Cardiac atrium fibroblast (primary cell): ENCODE measurements around the gene PPP1R14C. TPM values are rescaled to one million over a fixed set of nuclear protein-coding genes. Genes with fewer than 3 reads are reported as not detected.

Experiments used
- total RNA-seq: library from RNA; depleted of rRNA; stranded (reverse); fragments of >200 nt; gene quantifications from 2 replicates; pipeline ENCODE4 v1.2.3, GENCODE V29; 2015

PPP1R14C gene, protein sequence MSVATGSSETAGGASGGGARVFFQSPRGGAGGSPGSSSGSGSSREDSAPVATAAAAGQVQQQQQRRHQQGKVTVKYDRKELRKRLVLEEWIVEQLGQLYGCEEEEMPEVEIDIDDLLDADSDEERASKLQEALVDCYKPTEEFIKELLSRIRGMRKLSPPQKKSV
- 2.2 and 7.8 TPM in 2 replicates for total RNA-seq

DNA sequence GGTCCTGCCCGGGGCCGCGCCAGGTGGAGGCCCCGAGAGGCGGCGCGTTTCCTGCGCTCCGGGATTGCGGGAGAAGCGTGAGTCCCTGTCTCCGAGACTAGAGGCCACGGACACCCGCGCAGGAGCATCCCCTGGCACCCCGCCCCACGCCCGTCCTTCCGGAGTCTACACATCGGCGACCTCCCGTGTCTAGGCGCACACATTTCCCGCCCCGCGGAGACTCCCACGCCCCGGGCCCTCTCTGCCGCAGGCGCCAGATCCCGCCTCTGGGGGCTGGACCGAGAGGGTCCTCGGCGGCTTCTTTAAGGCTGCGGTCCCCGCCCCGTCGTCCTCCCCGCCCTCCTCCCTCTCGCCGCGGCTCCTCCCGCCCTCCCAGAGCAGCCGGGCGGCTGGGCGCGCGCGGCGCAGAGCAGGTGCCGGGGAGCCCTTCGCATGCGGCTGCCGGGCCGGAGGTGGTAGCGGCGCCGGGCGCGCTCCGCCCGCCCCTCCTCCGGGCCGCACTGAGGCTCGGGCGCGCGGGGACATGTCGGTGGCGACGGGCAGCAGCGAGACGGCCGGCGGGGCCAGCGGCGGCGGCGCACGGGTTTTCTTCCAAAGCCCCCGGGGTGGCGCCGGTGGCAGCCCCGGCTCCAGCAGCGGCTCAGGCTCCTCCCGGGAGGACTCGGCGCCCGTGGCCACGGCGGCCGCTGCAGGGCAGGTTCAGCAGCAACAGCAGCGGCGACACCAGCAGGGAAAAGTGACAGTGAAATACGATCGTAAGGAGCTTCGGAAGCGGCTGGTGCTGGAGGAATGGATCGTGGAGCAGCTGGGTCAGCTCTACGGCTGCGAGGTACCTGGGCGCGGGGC is at the start of gene PPP1R14C:
PPP1R14C (plus strand) TSS at position 375 of the 846 bp plus-strand sequence; CDS start at position 524, 149 bp downstream.

Other genes starting within 250 kb of the PPP1R14C start
- gene RAET1E, start 244.9 kb upstream of the PPP1R14C start, total RNA-seq = 0.18 and 0.49 TPM in 2 replicates
- 0.97 TPM in 1 of 2 replicates, not detected in the other for gene RAET1G, start 219.9 kb upstream of the PPP1R14C start, total RNA-seq
- gene ULBP2, start 201.0 kb upstream of the PPP1R14C start, total RNA-seq = 10.5 and 10.7 TPM in 2 replicates
- 2.0 and 2.1 TPM in 2 replicates for gene ULBP1, start 179.1 kb upstream of the PPP1R14C start, total RNA-seq
- gene RAET1L, start 117.5 kb upstream of the PPP1R14C start, total RNA-seq = not detected in 2 replicates
- gene ULBP3, start 73.9 kb upstream of the PPP1R14C start, total RNA-seq = 10.7 and 19.3 TPM in 2 replicates
- gene IYD, start 226.0 kb downstream of the PPP1R14C start, total RNA-seq = not detected in 2 replicates